ENCODE measurements around the gene RFX3.

DNA sequence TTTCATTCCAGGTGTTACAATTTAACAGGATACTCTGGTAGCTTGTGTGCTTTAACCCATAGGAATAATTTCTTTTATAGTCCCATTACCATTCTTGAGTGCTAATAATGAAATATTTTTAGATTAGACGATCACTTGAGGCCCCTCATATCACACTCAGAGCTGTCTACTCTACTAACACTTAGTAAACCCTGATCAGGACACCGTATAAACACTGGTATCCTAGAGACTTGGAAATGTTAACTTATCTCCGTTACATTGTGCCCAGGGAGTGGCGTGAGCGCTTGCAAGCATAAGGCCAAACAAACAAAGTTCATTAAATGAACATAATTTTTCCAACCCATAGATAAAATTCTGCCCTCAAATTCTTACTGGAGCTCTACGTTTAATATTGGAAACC is 42.2 kb upstream of the RFX3 start:
- no peak for TF ChIP-seq POLR2AphosphoS5 (IDR thresholded peaks at IDR 0.05)
- TF ChIP-seq, protein P1, sequence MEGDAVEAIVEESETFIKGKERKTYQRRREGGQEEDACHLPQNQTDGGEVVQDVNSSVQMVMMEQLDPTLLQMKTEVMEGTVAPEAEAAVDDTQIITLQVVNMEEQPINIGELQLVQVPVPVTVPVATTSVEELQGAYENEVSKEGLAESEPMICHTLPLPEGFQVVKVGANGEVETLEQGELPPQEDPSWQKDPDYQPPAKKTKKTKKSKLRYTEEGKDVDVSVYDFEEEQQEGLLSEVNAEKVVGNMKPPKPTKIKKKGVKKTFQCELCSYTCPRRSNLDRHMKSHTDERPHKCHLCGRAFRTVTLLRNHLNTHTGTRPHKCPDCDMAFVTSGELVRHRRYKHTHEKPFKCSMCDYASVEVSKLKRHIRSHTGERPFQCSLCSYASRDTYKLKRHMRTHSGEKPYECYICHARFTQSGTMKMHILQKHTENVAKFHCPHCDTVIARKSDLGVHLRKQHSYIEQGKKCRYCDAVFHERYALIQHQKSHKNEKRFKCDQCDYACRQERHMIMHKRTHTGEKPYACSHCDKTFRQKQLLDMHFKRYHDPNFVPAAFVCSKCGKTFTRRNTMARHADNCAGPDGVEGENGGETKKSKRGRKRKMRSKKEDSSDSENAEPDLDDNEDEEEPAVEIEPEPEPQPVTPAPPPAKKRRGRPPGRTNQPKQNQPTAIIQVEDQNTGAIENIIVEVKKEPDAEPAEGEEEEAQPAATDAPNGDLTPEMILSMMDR (IDR thresholded peaks at IDR 0.05), result no peak
- no peak for TF ChIP-seq POLR2A (IDR thresholded peaks at IDR 0.05)
